ENCODE results near the gene SRPRA.

DNA sequence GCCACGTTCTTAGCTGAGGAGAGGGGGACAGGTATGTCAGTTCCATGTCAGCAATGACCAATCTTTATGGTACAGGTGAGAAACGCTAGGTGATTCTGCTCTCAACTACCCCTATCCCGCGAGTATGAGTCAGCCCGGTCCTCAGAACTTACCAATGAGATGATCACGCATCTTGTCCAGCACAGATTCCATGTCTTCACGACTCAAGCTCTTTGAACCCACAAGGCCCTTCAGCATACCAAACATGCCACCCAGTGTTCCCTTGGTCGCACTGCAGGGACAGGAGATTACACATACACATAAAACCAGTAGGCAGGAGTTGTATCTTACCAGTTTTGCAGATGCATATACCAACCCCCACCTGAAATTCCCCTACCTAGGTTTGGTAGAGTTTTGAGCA is 2.9 kb downstream of the SRPRA start:
- TF ChIP-seq SUZ12 (IDR thresholded peaks at IDR 0.05) (no peak), FOXK2 (IDR thresholded peaks at IDR 0.05) (no peak), HDGF (IDR thresholded peaks at IDR 0.05; ENCODE audit: borderline replicate concordance) (no peak), TARDBP (IDR thresholded peaks at IDR 0.05) (no peak), CTBP1 (IDR thresholded peaks at IDR 0.05; ENCODE audit: borderline replicate concordance) (no peak), SP1 (IDR thresholded peaks at IDR 0.05) (no peak)

All from HEK293T (cell line).